Inferior parietal cortex (tissue), 1 donor: ENCODE measurements around the gene CORO6.

Source experiments
- DNase-seq: peaks from one replicate; pipeline ENCODE4 v3.0.0-alpha.2; 2016; ENCODE audit errors: extremely low spot score

Gene CORO6

GRCh38 chr17:29577385-29578211 lies 45.1 kb downstream of the CORO6 start:
- no peak for DNase-seq

GRCh38 chr17:29577001-29577370 lies 45.7 kb downstream of the CORO6 start:
- DNase-seq, result no peak

GRCh38 chr17:29576214-29577000 lies 46.3 kb downstream of the CORO6 start:
- DNase-seq, result no peak

GRCh38 chr17:29575511-29576213 lies 47.0 kb downstream of the CORO6 start:
- DNase-seq, result no peak

- no peak for DNase-seq
Observed at GRCh38 chr17:29574732-29575510, 47.8 kb downstream of the CORO6 start.

GRCh38 chr17:29573871-29574731 lies 48.6 kb downstream of the CORO6 start:
- no peak for DNase-seq

- DNase-seq, result no peak
Observed at GRCh38 chr17:29573558-29573869, 49.2 kb downstream of the CORO6 start.

GRCh38 chr17:29572691-29573557 lies 49.8 kb downstream of the CORO6 start:
- peak; percentile 62 for DNase-seq

- DNase-seq, result no peak
Observed at GRCh38 chr17:29571883-29572681, 50.6 kb downstream of the CORO6 start.

GRCh38 chr17:29571486-29571882 lies 51.2 kb downstream of the CORO6 start:
- no peak for DNase-seq

GRCh38 chr17:29570521-29570920 lies 52.2 kb downstream of the CORO6 start:
- DNase-seq, result no peak

- no peak for DNase-seq
Observed at GRCh38 chr17:29569245-29569950, 53.3 kb downstream of the CORO6 start.

GRCh38 chr17:29568331-29569244 lies 54.1 kb downstream of the CORO6 start, which contains the start of gene TP53I13:
Gene TP53I13, plus strand, starts transcription at chr17:29568701. Its CDS starts 58 bp downstream, at chr17:29568759.
- peak; percentile 61 for DNase-seq

- no peak for DNase-seq
Observed at GRCh38 chr17:29567554-29568330, 55.0 kb downstream of the CORO6 start.

GRCh38 chr17:29567304-29567553 lies 55.5 kb downstream of the CORO6 start:
- DNase-seq, result no peak

GRCh38 chr17:29566473-29567303 lies 56.0 kb downstream of the CORO6 start, which contains the start of gene ABHD15:
Gene ABHD15, minus strand, starts transcription at chr17:29567037. Its CDS starts 71 bp downstream, at chr17:29566966.
- no peak for DNase-seq
